Lower leg skin (tissue), 3 donors: ENCODE results near the gene REEP3.

ENCODE experiments used
- POLR2A ChIP-seq, 2 donors: fragments of 450-650 bp; IDR thresholded peaks; one replicate each; pipeline ENCODE4 v1.6.1; 2016 to 2017; ENCODE audit warnings: antibody characterized with exemption in 2 of 2, mild to moderate bottlenecking in 1 of 2, moderate library complexity in 1 of 2
- TF ChIP-seq, protein P1 (sequence below), 3 donors: fragments of 450-650 bp; IDR thresholded peaks; one replicate each; pipeline ENCODE4 v1.5.1; 2016; ENCODE audit warnings: antibody characterized with exemption in 3 of 3, mild to moderate bottlenecking in 3 of 3, moderate library complexity in 2 of 3

DNA sequence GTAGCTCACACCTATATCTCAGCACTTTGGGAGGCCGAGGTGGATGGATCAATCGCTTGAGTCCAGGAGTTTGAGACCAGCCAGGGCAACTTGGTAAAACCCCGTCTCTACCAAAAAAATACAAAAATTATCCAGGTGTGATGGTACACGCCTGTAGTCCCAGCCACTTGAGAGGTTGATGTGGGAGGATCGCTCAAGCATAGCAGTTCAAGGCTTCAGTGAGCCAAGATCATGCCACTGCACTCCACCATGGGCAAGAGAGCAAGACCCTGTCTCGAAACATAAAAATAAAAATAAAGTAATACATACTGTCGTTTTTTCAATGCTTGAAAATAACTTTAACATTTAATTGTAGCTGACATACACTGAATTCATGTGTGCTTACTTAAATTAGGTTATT lies 57.3 kb downstream of the REEP3 start:
- TF ChIP-seq POLR2A (IDR thresholded peaks at IDR 0.05): no peak
- TF ChIP-seq, protein P1, sequence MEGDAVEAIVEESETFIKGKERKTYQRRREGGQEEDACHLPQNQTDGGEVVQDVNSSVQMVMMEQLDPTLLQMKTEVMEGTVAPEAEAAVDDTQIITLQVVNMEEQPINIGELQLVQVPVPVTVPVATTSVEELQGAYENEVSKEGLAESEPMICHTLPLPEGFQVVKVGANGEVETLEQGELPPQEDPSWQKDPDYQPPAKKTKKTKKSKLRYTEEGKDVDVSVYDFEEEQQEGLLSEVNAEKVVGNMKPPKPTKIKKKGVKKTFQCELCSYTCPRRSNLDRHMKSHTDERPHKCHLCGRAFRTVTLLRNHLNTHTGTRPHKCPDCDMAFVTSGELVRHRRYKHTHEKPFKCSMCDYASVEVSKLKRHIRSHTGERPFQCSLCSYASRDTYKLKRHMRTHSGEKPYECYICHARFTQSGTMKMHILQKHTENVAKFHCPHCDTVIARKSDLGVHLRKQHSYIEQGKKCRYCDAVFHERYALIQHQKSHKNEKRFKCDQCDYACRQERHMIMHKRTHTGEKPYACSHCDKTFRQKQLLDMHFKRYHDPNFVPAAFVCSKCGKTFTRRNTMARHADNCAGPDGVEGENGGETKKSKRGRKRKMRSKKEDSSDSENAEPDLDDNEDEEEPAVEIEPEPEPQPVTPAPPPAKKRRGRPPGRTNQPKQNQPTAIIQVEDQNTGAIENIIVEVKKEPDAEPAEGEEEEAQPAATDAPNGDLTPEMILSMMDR (IDR thresholded peaks at IDR 0.05): no peak
